Hypothalamus (tissue), 51 donors: ENCODE results near the gene CD300LF.

Experiments
- DNase-seq, 51 donors: peaks; one replicate each; lab custom pipeline; 2025; lab: John Stamatoyannopoulos, UW

The CD300LF gene

GRCh38 chr17:74649909-74650308 is 62.8 kb downstream of the CD300LF start:
- DNase-seq, result no peak

- DNase-seq, result no peak
Observed at GRCh38 chr17:74647871-74648672, 64.7 kb downstream of the CD300LF start.

DNA sequence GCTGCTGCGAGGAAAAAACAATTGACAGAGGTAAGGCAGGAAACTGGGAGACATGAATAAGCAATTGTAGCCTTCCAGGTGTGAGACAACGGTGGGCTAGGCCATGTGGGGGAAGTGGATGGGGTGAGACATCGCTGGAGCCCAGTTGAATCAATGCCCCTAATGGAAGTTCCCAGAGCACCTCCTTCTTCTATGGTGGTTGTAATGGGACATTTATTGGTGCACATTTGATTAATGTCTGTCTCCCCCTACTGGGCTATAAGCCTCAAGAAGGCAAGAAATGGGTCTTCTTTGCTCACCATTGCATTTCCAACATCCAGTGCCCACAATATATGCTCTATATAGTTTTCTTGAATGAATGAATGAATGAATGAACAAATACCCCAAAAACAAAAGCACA is 66.5 kb downstream of the CD300LF start:
- DNase-seq, result no peak

GRCh38 chr17:74645010-74645409 is 67.7 kb downstream of the CD300LF start:
- no peak for DNase-seq

DNA sequence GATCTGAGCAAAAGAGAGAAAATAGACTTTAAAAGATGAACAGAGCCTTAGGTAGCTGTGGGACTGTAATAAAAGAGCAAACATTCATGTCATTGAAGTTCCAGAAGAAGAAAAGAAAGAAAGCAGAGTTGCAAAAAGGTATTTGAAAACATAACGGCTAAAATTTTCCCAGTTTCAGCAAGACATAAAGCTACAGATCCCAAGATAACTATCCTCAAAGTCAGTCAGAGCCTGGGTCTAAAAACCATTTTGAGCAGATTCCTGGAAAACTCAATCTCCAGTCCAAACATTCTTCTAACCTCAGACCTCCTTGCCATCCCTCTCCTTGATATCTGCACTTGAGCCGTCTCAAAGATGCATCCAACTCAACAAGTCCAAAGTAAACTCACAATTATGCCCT is 68.3 kb downstream of the CD300LF start:
- DNase-seq, result no peak
